Neural cell (in vitro differentiated cells): Measurements from ENCODE around the gene GLB1L3. TPM values are rescaled to one million over a fixed set of nuclear protein-coding genes. Genes with fewer than 3 reads are reported as not detected.
"Not testable (repeated sequence)": the region's sequence is repeated elsewhere in the genome, so short reads cannot be mapped to it uniquely, and the experiment has no call there.

Experiments used
- H2AFZ ChIP-seq: fragments of 200-600, 300-800 bp; sonication (generic), shearing (Covaris generic); 2 replicates; pipeline ENCODE4 v1.6.0; 2014; ENCODE audit warnings: low read depth, mild to moderate bottlenecking, antibody characterized with exemption, low read length, moderate library complexity
- H3F3A ChIP-seq: fragments of 200-600 bp; shearing (Covaris generic); 2 replicates; pipeline ENCODE4 v1.6.1; 2016; ENCODE audit warnings: mild to moderate bottlenecking, moderate library complexity, mixed read lengths, antibody characterized with exemption, low read length; ENCODE audit not compliant: insufficient read depth, poor library complexity, severe bottlenecking
- H3K27ac ChIP-seq: fragments of 200-600, 300-800 bp; sonication (generic), shearing (Covaris generic); 2 replicates; pipeline ENCODE4 v1.5.1; 2014; ENCODE audit warnings: mild to moderate bottlenecking, low read length, moderate library complexity
- H3K27me3 ChIP-seq: fragments of 300-800, 200-600 bp; sonication (generic), shearing (Covaris generic); 2 replicates; pipeline ENCODE4 v1.6.0; 2014; ENCODE audit warnings: mild to moderate bottlenecking, low read depth, low read length, moderate library complexity; ENCODE audit not compliant: insufficient read depth
- H3K36me3 ChIP-seq: fragments of 300-800, 200-600 bp; sonication (generic), shearing (Covaris generic); 2 replicates; pipeline ENCODE4 v1.5.1; 2014; ENCODE audit warnings: mild to moderate bottlenecking, antibody characterized with exemption, low read length, moderate library complexity; ENCODE audit not compliant: insufficient read depth
- H3K4me2 ChIP-seq: fragments of 300-800, 200-600 bp; sonication (generic), shearing (Covaris generic); 2 replicates; pipeline ENCODE4 v1.6.0; 2014; ENCODE audit warnings: mild to moderate bottlenecking, low read length
- H3K4me3 ChIP-seq: fragments of 300-800, 200-600 bp; sonication (generic), shearing (Covaris generic); 2 replicates; pipeline ENCODE4 v1.5.1; 2014; ENCODE audit warnings: mild to moderate bottlenecking, low read length, moderate library complexity
- H3K79me2 ChIP-seq: fragments of 200-600 bp; shearing (Covaris generic); replicated peaks from 2 replicates; pipeline ENCODE4 v1.6.0; 2014; ENCODE audit warnings: mild to moderate bottlenecking, low read length, moderate library complexity; ENCODE audit not compliant: insufficient read depth
- H3K9ac ChIP-seq: fragments of 300-800, 200-600 bp; sonication (generic), shearing (Covaris generic); 2 replicates; pipeline ENCODE4 v1.6.1; 2016; ENCODE audit warnings: mild to moderate bottlenecking, low read length, mixed read lengths
- H3K9me2 ChIP-seq: fragments of 200-600 bp; shearing (Covaris generic); 2 replicates; pipeline ENCODE4 v1.6.1; 2016; ENCODE audit warnings: mild to moderate bottlenecking, low read length, mixed read lengths; ENCODE audit not compliant: insufficient read depth
- H3K9me3 ChIP-seq: fragments of 200-600, 300-800 bp; sonication (generic), shearing (Covaris generic); 2 replicates; pipeline ENCODE4 v1.6.1; 2016; ENCODE audit warnings: mild to moderate bottlenecking, mixed run types, low read length, moderate library complexity, mixed read lengths
- H4K20me1 ChIP-seq: fragments of 200-600 bp; shearing (Covaris generic); 2 replicates; pipeline ENCODE4 v1.6.1; 2016; ENCODE audit warnings: mild to moderate bottlenecking, mixed run types; ENCODE audit not compliant: insufficient read depth
- EP300 ChIP-seq: fragments of 450-650 bp; conservative IDR thresholded peaks from 2 replicates; pipeline ENCODE4 v1.6.1; 2014; ENCODE audit warnings: antibody characterized with exemption, mild to moderate bottlenecking, moderate library complexity; ENCODE audit not compliant: poor library complexity, severe bottlenecking
- EZH2 ChIP-seq: fragments of 200-600, 300-800 bp; shearing (Covaris generic), sonication (generic); IDR thresholded peaks from 2 replicates; pipeline ENCODE4 v1.6.1; 2014; ENCODE audit warnings: antibody characterized with exemption, low read length, borderline replicate concordance, mild to moderate bottlenecking; ENCODE audit not compliant: insufficient read depth, poor library complexity, severe bottlenecking
- POLR2AphosphoS5 ChIP-seq: IDR thresholded peaks from 2 replicates; pipeline ENCODE4 v1.6.1; 2012
- RAD21 ChIP-seq: fragments of 450-650 bp; conservative IDR thresholded peaks from 2 replicates; pipeline ENCODE4 v1.6.1; 2014; ENCODE audit warnings: antibody characterized with exemption, mild to moderate bottlenecking, moderate library complexity
- polyA plus RNA-seq: library from polyadenylated mRNA; depleted of rRNA; stranded (reverse); fragments of >200 nt; gene quantifications from 2 replicates; pipeline ENCODE4 v1.2.3, GENCODE V29; 2014
- TF ChIP-seq, protein P1 (sequence below): fragments of 450-650 bp; IDR thresholded peaks from 2 replicates; pipeline ENCODE4 v1.5.1; 2014; ENCODE audit warnings: antibody characterized with exemption, mild to moderate bottlenecking, moderate library complexity; ENCODE audit not compliant: poor library complexity, severe bottlenecking
- TF ChIP-seq, protein P2 (sequence below): IDR thresholded peaks from 2 replicates; pipeline ENCODE4 v1.6.1; 2012; ENCODE audit warnings: borderline replicate concordance

GLB1L3 gene
- polyA plus RNA-seq, 1 donor from 2014 or later = 0.19 TPM

DNA sequence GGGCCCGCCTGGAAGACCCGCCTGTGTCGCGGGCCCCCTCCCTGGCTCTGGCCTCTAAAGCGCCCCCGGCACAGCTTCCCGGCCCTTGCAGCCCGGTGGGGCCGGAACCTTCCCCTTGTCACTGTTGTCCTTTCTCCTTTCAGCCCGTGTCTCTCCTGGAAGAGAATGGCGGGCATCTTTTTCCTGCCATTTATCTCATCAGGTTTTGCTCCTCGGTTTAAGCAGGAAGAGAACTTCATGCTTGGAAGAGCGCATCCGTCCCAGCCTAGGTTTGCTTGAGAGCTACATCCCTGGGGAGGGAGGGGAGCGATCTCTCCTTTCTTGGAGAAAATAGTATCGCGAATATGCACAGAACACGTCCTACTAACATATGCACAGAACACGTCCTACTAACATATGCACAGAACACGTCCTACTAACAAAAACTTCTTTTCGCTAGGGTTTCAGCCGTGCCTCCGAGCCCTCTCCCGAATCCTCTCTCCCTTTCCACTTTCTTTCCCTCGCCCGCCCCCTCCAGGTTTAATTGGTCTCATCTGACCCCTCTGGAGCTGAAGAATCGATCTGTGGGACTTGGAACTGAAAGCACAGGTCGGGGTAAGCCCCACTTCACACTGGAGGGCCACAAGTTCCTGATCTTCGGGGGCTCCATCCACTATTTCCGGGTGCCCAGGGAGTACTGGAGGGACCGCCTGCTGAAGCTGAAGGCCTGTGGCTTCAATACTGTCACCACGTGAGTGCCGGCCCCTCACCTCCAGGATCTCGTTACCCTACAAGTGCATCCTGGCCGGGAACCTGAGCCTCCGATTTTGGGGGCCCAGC, 1.2 kb downstream of the GLB1L3 start:
- Histone ChIP-seq H3K36me3 (no peaks in the 10 kb centered on the region), H3F3A (no peaks in the 10 kb centered on the region), H3K4me3 (peak overlapping the region; percentile 73), H2AFZ (no peak overlapping the region), H3K9ac (peak overlapping the region; percentile 46), H4K20me1 (no peaks in the 10 kb centered on the region), H3K27ac (no peak overlapping the region), H3K9me3 (peaks cover 5% of the 10 kb centered on the region), H3K4me2 (no peak overlapping the region), H3K79me2 (no peaks in the 10 kb centered on the region), H3K9me2 (no peaks in the 10 kb centered on the region), H3K27me3 (peaks cover 60% of the 10 kb centered on the region)
- no peak for TF ChIP-seq EP300
- TF ChIP-seq EZH2 = peak; percentile 21

DNA sequence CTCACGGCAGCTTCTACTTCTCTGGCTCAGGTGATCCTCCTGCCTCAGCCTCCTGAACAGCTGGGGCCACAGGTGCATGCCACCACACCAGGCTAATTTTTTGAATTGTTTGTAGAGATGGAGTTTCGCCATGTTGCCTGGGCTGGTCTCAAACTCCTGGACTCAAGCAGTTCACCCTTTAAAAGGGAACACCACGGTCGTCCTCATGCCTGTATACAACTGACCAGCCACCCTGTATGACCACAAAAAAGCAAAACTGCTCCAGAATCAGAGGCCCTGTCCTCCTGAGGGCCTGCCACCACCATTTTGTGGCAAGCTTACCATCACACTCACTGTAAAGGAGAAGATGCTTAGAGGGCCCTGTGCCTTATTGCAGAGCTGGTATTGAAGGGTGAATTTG, 2.2 kb downstream of the GLB1L3 start:
- Histone ChIP-seq H3K9me2 (no peaks in the 10 kb centered on the region), H3K9ac (no peak overlapping the region), H3F3A (no peaks in the 10 kb centered on the region), H3K4me2 (no peak overlapping the region), H4K20me1 (no peaks in the 10 kb centered on the region), H3K79me2 (no peaks in the 10 kb centered on the region), H3K36me3 (no peaks in the 10 kb centered on the region), H3K9me3 (peaks cover 5% of the 10 kb centered on the region), H3K4me3 (no peak overlapping the region), H2AFZ (no peak overlapping the region), H3K27me3 (peaks cover 58% of the 10 kb centered on the region), H3K27ac (no peak overlapping the region)
- TF ChIP-seq, protein P1, sequence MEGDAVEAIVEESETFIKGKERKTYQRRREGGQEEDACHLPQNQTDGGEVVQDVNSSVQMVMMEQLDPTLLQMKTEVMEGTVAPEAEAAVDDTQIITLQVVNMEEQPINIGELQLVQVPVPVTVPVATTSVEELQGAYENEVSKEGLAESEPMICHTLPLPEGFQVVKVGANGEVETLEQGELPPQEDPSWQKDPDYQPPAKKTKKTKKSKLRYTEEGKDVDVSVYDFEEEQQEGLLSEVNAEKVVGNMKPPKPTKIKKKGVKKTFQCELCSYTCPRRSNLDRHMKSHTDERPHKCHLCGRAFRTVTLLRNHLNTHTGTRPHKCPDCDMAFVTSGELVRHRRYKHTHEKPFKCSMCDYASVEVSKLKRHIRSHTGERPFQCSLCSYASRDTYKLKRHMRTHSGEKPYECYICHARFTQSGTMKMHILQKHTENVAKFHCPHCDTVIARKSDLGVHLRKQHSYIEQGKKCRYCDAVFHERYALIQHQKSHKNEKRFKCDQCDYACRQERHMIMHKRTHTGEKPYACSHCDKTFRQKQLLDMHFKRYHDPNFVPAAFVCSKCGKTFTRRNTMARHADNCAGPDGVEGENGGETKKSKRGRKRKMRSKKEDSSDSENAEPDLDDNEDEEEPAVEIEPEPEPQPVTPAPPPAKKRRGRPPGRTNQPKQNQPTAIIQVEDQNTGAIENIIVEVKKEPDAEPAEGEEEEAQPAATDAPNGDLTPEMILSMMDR = no peak
- TF ChIP-seq, protein P2, sequence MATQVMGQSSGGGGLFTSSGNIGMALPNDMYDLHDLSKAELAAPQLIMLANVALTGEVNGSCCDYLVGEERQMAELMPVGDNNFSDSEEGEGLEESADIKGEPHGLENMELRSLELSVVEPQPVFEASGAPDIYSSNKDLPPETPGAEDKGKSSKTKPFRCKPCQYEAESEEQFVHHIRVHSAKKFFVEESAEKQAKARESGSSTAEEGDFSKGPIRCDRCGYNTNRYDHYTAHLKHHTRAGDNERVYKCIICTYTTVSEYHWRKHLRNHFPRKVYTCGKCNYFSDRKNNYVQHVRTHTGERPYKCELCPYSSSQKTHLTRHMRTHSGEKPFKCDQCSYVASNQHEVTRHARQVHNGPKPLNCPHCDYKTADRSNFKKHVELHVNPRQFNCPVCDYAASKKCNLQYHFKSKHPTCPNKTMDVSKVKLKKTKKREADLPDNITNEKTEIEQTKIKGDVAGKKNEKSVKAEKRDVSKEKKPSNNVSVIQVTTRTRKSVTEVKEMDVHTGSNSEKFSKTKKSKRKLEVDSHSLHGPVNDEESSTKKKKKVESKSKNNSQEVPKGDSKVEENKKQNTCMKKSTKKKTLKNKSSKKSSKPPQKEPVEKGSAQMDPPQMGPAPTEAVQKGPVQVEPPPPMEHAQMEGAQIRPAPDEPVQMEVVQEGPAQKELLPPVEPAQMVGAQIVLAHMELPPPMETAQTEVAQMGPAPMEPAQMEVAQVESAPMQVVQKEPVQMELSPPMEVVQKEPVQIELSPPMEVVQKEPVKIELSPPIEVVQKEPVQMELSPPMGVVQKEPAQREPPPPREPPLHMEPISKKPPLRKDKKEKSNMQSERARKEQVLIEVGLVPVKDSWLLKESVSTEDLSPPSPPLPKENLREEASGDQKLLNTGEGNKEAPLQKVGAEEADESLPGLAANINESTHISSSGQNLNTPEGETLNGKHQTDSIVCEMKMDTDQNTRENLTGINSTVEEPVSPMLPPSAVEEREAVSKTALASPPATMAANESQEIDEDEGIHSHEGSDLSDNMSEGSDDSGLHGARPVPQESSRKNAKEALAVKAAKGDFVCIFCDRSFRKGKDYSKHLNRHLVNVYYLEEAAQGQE = no peak
- no peak for TF ChIP-seq POLR2AphosphoS5
- TF ChIP-seq EZH2 = no peak
- no peak for TF ChIP-seq EP300
- TF ChIP-seq RAD21 = no peak

DNA sequence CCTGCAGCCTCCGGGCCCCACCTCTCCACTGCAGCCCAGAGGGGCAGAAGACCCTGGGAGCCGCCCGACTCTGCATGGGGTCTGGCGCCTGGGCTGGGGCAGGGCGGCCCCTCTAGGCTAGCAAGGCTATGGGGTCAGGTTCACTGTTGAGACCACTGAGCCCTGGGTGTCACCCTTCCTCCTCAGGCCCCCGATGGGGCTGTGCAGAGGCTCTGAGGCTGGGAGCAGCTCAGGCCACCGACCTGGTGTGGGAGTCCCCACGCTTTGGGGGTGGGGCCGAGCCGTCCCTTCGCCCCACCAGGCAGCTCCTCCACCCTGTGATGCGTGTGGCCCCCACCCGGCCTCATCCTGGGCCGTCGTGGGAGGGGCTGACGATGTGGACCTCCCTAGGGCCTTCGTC, 5.5 kb downstream of the GLB1L3 start:
- not testable (repeated sequence) for H3F3A ChIP-seq, H2AFZ ChIP-seq, H3K9me2 ChIP-seq, H3K4me2 ChIP-seq, H3K9me3 ChIP-seq, H3K4me3 ChIP-seq, H3K36me3 ChIP-seq, H3K79me2 ChIP-seq, H3K9ac ChIP-seq, H3K27ac ChIP-seq, H4K20me1 ChIP-seq
- peaks cover 25% of the 10 kb centered on the region for H3K27me3 ChIP-seq
